ENCODE results near the gene PRKAG2. TPM values are rescaled to one million over a fixed set of nuclear protein-coding genes. Genes with fewer than 3 reads are reported as not detected.

The PRKAG2 gene
- total and polyA plus RNA-seq, 2 of the 13 experiments (the other 11 are each of a cell fraction or from before 2014, with no cell fraction given): 0.90 to 1.3 TPM

GRCh38 chr7:151621961-151622360 is 255.0 kb downstream of the PRKAG2 start:
- intact Hi-C loops (cut with micrococcal nuclease; ENCODE audit: unreplicated experiment) (no loop called here), in situ Hi-C loops (cut with HindIII; ENCODE audit: extremely low pct_ligation_motif_present, low pct_unique_long_range_greater_than_20kb) (no loop called here)
- TF ChIP-seq HOXA3 (CRISPR knock-in tag; IDR thresholded peaks at IDR 0.05): no peak
- no peak for TF ChIP-seq KAT2B (IDR thresholded peaks at IDR 0.05; ENCODE audit: borderline replicate concordance, low read depth, low read length)
- TF ChIP-seq ZNF776 (CRISPR knock-in tag; IDR thresholded peaks at IDR 0.05): no peak
- TF ChIP-seq MBD4 (IDR thresholded peaks at IDR 0.05; ENCODE audit: borderline replicate concordance, low read length): no peak
- TF ChIP-seq ZHX2 (IDR thresholded peaks at IDR 0.05; ENCODE audit: low read depth): no peak
- TF ChIP-seq ZHX2 (CRISPR knock-in tag; IDR thresholded peaks at IDR 0.05; ENCODE audit: borderline replicate concordance): no peak
- no peak for TF ChIP-seq ZNF34 (CRISPR knock-in tag; IDR thresholded peaks at IDR 0.05; ENCODE audit: borderline replicate concordance)
- TF ChIP-seq ZNF747 (CRISPR knock-in tag; IDR thresholded peaks at IDR 0.05; ENCODE audit: borderline replicate concordance): no peak
- no peak for TF ChIP-seq HNF1B (CRISPR knock-in tag; IDR thresholded peaks at IDR 0.05)
- WGBS (ENCODE audit: low lambda C conversion rate): 52% methylated on average over 5 of the region's 5 CpGs
- ATAC-seq: no peak
- ChIA-PET CTCF (ENCODE audit: low intra/inter-chr PET ratio, low total read pairs) (no interaction called here), POLR2A (no interaction called here)
- H3K4me3 ChIP-seq (replicated peaks in 1 of 3; ENCODE audit: insufficient read depth in 1 of 3, low read depth in 2 of 3, low read length in 3 of 3): no peak overlapping the region
- BruUV-seq (replicated peaks): no TSS peak
- no peaks in the 10 kb centered on the region for H3K9me3 ChIP-seq (ENCODE audit: low read length)
- no peaks in the 10 kb centered on the region for H3K4me1 ChIP-seq (ENCODE audit: insufficient read depth, low read length)
- no peak overlapping the region for H3K27ac ChIP-seq (ENCODE audit: extremely low read length, insufficient read depth, low read length)
- DNase-seq (ENCODE audit: low spot score): no peak
- H3K9ac ChIP-seq (ENCODE audit: insufficient read depth, low read depth, low read length): no peak overlapping the region
- H2AFZ ChIP-seq (ENCODE audit: low read length): no peak overlapping the region
- peaks cover 4% of the 10 kb centered on the region; the same call in 1 of the 2 replicates for H4K20me1 ChIP-seq (ENCODE audit: insufficient read depth, low read length)
- no peak for FAIRE-seq
- no peaks in the 10 kb centered on the region for H3K27me3 ChIP-seq (ENCODE audit: control insufficient read depth in 1 of 2, insufficient read depth in 2 of 2, low read length in 2 of 2)
- H3K36me3 ChIP-seq (replicated peaks in 1 of 2; ENCODE audit: control insufficient read depth in 1 of 2, insufficient read depth in 2 of 2, low read length in 2 of 2): no peaks in the 10 kb centered on the region
- H3K79me2 ChIP-seq (ENCODE audit: insufficient read depth, low read length): no peaks in the 10 kb centered on the region
- no peak overlapping the region for H3K4me2 ChIP-seq (ENCODE audit: low read depth, low read length)
